GM21447 (cell line): ENCODE results near the gene RAD51B.
"Not testable (repeated sequence)": the region's sequence is repeated elsewhere in the genome, so short reads cannot be mapped to it uniquely, and the experiment has no call there.

Experiments used
- ATAC-seq: cut with Tn5 transposase; IDR thresholded peaks from one replicate; pipeline ENCODE4 v1.9.1; 2021; ENCODE audit not compliant: unreplicated experiment

The RAD51B gene

GRCh38 chr14:68285421-68286179 lies 466.0 kb downstream of the RAD51B start:
- ATAC-seq = no peak

- ATAC-seq = no peak
Measured at GRCh38 chr14:68286667-68287066, 467.1 kb downstream of the RAD51B start.

GRCh38 chr14:68289452-68289851 lies 469.9 kb downstream of the RAD51B start:
- ATAC-seq = not testable (repeated sequence)

- ATAC-seq = no peak
Measured at GRCh38 chr14:68291820-68292219, 472.2 kb downstream of the RAD51B start.

GRCh38 chr14:68292441-68293215 lies 473.0 kb downstream of the RAD51B start:
- no peak for ATAC-seq

GRCh38 chr14:68293404-68293803 lies 473.8 kb downstream of the RAD51B start:
- ATAC-seq = no peak

GRCh38 chr14:68295316-68295816 lies 475.8 kb downstream of the RAD51B start:
- no peak for ATAC-seq

- ATAC-seq = no peak
Measured at GRCh38 chr14:68297039-68297438, 477.5 kb downstream of the RAD51B start.

GRCh38 chr14:68297876-68298468 lies 478.4 kb downstream of the RAD51B start:
- ATAC-seq = no peak

GRCh38 chr14:68300608-68301007 lies 481.0 kb downstream of the RAD51B start:
- ATAC-seq = no peak

GRCh38 chr14:68301219-68301618 lies 481.6 kb downstream of the RAD51B start:
- no peak for ATAC-seq

GRCh38 chr14:68302938-68303337 lies 483.4 kb downstream of the RAD51B start:
- ATAC-seq = not testable (repeated sequence)

GRCh38 chr14:68305738-68306137 lies 486.2 kb downstream of the RAD51B start:
- no peak for ATAC-seq

GRCh38 chr14:68306265-68306933 lies 486.8 kb downstream of the RAD51B start:
- ATAC-seq = peak; percentile 69

- no peak for ATAC-seq
Measured at GRCh38 chr14:68306934-68307789, 487.6 kb downstream of the RAD51B start.

- no peak for ATAC-seq
Measured at GRCh38 chr14:68307790-68308168, 488.2 kb downstream of the RAD51B start.

GRCh38 chr14:68308726-68309520 lies 489.3 kb downstream of the RAD51B start:
- no peak for ATAC-seq

GRCh38 chr14:68309616-68310015 lies 490.0 kb downstream of the RAD51B start:
- ATAC-seq = no peak

GRCh38 chr14:68312300-68312699 lies 492.7 kb downstream of the RAD51B start:
- no peak for ATAC-seq
